GM12878 (cell line): ENCODE results near the gene ARHGAP6. TPM values are rescaled to one million over a fixed set of nuclear protein-coding genes. Genes with fewer than 3 reads are reported as not detected.
A peak's percentile ranks its signal among the peaks of the same experiment; 100 is the strongest.

ENCODE experiments used
- ASH2L ChIP-seq: fragments of 300-600, 200-600 bp; sonication (generic); IDR thresholded peaks from 2 replicates; pipeline ENCODE4 v1.6.1; 2017; ENCODE audit warnings: low read depth, mild to moderate bottlenecking, borderline replicate concordance
- BACH1 ChIP-seq: fragments of 450-650 bp; IDR thresholded peaks from 2 replicates; pipeline ENCODE4 v1.6.1; 2017; ENCODE audit warnings: mild to moderate bottlenecking, borderline replicate concordance
- CBX5 ChIP-seq: sonication (generic); IDR thresholded peaks from 2 replicates; pipeline ENCODE4 v1.6.1; 2016; ENCODE audit warnings: low read depth, moderate library complexity, mild to moderate bottlenecking, inconsistent platforms
- CREB1 ChIP-seq: IDR thresholded peaks from 2 replicates; pipeline ENCODE4 v1.6.1; 2012; ENCODE audit warnings: low read depth, mild to moderate bottlenecking, inconsistent platforms
- DPF2 ChIP-seq: fragments of 450-650 bp; IDR thresholded peaks from 2 replicates; pipeline ENCODE4 v1.6.1; 2017; ENCODE audit warnings: mild to moderate bottlenecking
- E2F4 ChIP-seq: IDR thresholded peaks from 2 replicates; pipeline ENCODE4 v1.6.1; 2012; ENCODE audit warnings: low read depth, low read length, improper control_type of control experiment
- ELK1 ChIP-seq: IDR thresholded peaks from 2 replicates; pipeline ENCODE4 v1.6.1; 2012; ENCODE audit warnings: low read depth, low read length, improper control_type of control experiment
- FOXM1 ChIP-seq: IDR thresholded peaks from 2 replicates; pipeline ENCODE4 v1.6.1; 2012; ENCODE audit warnings: low read depth, mild to moderate bottlenecking, inconsistent platforms, low read length, moderate library complexity
- HDAC6 ChIP-seq: fragments of 200-600 bp; sonication (generic); IDR thresholded peaks from one replicate; pipeline ENCODE4 v1.8.0; 2017; ENCODE audit warnings: antibody characterized with exemption; ENCODE audit not compliant: unreplicated experiment
- IKZF1 ChIP-seq: fragments of 450-650 bp; conservative IDR thresholded peaks from 2 replicates; pipeline ENCODE4 v1.6.1; 2017; ENCODE audit warnings: antibody characterized with exemption, mild to moderate bottlenecking
- MLLT1 ChIP-seq: fragments of 450-650 bp; IDR thresholded peaks from 2 replicates; pipeline ENCODE4 v1.6.1; 2016; ENCODE audit warnings: mild to moderate bottlenecking
- MTA3 ChIP-seq: IDR thresholded peaks from 2 replicates; pipeline ENCODE4 v1.6.1; 2012; ENCODE audit warnings: low read length, inconsistent platforms, borderline replicate concordance
- PAX5 ChIP-seq: IDR thresholded peaks from 2 replicates; pipeline ENCODE4 v1.6.1; 2011; ENCODE audit warnings: low read depth, low read length, borderline replicate concordance
- PAX8 ChIP-seq: fragments of 450-650 bp; IDR thresholded peaks from 2 replicates; pipeline ENCODE4 v1.6.1; 2017; ENCODE audit warnings: mild to moderate bottlenecking, moderate library complexity
- POLR2AphosphoS5 ChIP-seq: IDR thresholded peaks from 2 replicates; pipeline ENCODE4 v1.6.1; 2011; ENCODE audit warnings: mild to moderate bottlenecking, low read length, inconsistent platforms
- POU2F2 ChIP-seq: IDR thresholded peaks from 3 replicates; pipeline ENCODE4 v1.6.1; 2011; ENCODE audit warnings: low read depth, mild to moderate bottlenecking, low read length, borderline replicate concordance
- RAD21 ChIP-seq: IDR thresholded peaks from 2 replicates; pipeline ENCODE4 v1.6.1; 2011; ENCODE audit warnings: mild to moderate bottlenecking, low read depth, low read length, moderate library complexity; ENCODE audit not compliant: insufficient read depth
- RCOR1 ChIP-seq: conservative IDR thresholded peaks from 2 replicates; pipeline ENCODE4 v1.6.1; 2012; ENCODE audit warnings: low read depth, low read length, improper control_type of control experiment
- RELB ChIP-seq: fragments of 450-650 bp; IDR thresholded peaks from 2 replicates; pipeline ENCODE4 v1.6.1; 2017; ENCODE audit warnings: low read depth, mild to moderate bottlenecking, moderate library complexity
- REST ChIP-seq: IDR thresholded peaks from 2 replicates; pipeline ENCODE4 v1.6.1; 2012; ENCODE audit warnings: mild to moderate bottlenecking, low read depth, low read length
- RUNX3 ChIP-seq: IDR thresholded peaks from 2 replicates; pipeline ENCODE4 v1.6.1; 2012; ENCODE audit warnings: low read length, inconsistent platforms
- SIX5 ChIP-seq: IDR thresholded peaks from 2 replicates; pipeline ENCODE4 v1.6.1; 2011; ENCODE audit warnings: mild to moderate bottlenecking, low read depth, low read length, moderate library complexity; ENCODE audit not compliant: severe bottlenecking
- STAT3 ChIP-seq: IDR thresholded peaks from 2 replicates; pipeline ENCODE4 v1.6.1; 2011; ENCODE audit warnings: low read depth, low read length, improper control_type of control experiment
- polyA plus RNA-seq, 11 experiments: library from polyadenylated mRNA; depleted of rRNA in 4 of 11; unstranded in 6 of 11; stranded (reverse) in 5 of 11; fragments of >200 nt; fragmentation: Nextera tagmentation in 4 of 11; fragmentation: Illumina TruSeq in 1 of 11; extraction: Ambion mirVana in 4 of 11; extraction: Trizol in 1 of 11; gene quantifications; 1 replicate in 1 of 11; 2 replicates in 10 of 11; pipeline versions ENCODE4 v1.2.1 to v1.2.3, GENCODE V29; 2011 to 2016; ENCODE audit warnings: inconsistent platforms in 2 of 11, missing spikeins in 2 of 11, low read depth in 1 of 11
- total RNA-seq, 4 experiments: library from RNA; depleted of rRNA in 3 of 4; stranded (reverse); fragments of >200 nt in 3 of 4; fragmentation: Illumina TruSeq in 1 of 4; extraction: Trizol in 1 of 4; gene quantifications; 2 replicates each; pipeline versions ENCODE4 v1.2.1 to v1.2.3, GENCODE V29; 2013 to 2021

The ARHGAP6 gene
- total and polyA plus RNA-seq, 10 of the 15 experiments (the other 5 are each of a cell fraction or from before 2014, with no cell fraction given), result 0.20 to 1.8 (median 0.76) TPM

- TF ChIP-seq POLR2AphosphoS5 (no peak), DPF2 (peak; percentile 96), RELB (peak; percentile 87; the same call in 1 of the 2 replicates), ASH2L (no peak), FOXM1 (peak; percentile 73; the same call in 1 of the 2 replicates), STAT3 (0 out of 2 replicates have a peak, but pooled peaks have one; percentile 53), SIX5 (no peak), RCOR1 (peak; percentile 81; the same call in 1 of the 2 replicates), IKZF1 (peak; percentile 87), MTA3 (peak; percentile 47; the same call in 1 of the 2 replicates), RUNX3 (peak; percentile 90), HDAC6 (no peak), PAX5 (peak; percentile 50; the same call in 1 of the 2 replicates), REST (no peak), CREB1 (peak; percentile 47; the same call in 1 of the 2 replicates), CBX5 (no peak), E2F4 (no peak), POU2F2 (peak; percentile 74; the same call in 1 of the 3 replicates), RAD21 (no peak), PAX8 (no peak), MLLT1 (peak; percentile 62; the same call in 1 of the 2 replicates), ELK1 (no peak), BACH1 (peak; percentile 81; the same call in 1 of the 2 replicates)
Measured at GRCh38 chrX:11363069-11363594, 302.6 kb downstream of the ARHGAP6 start (continued).
